GM19238 (cell line): ENCODE data around the gene DCTN2.

Experiments used
- DNase-seq: peaks from one replicate; pipeline ENCODE4 v3.0.0; 2011; ENCODE audit warnings: low spot score; ENCODE audit not compliant: insufficient read length

The DCTN2 gene

DNA sequence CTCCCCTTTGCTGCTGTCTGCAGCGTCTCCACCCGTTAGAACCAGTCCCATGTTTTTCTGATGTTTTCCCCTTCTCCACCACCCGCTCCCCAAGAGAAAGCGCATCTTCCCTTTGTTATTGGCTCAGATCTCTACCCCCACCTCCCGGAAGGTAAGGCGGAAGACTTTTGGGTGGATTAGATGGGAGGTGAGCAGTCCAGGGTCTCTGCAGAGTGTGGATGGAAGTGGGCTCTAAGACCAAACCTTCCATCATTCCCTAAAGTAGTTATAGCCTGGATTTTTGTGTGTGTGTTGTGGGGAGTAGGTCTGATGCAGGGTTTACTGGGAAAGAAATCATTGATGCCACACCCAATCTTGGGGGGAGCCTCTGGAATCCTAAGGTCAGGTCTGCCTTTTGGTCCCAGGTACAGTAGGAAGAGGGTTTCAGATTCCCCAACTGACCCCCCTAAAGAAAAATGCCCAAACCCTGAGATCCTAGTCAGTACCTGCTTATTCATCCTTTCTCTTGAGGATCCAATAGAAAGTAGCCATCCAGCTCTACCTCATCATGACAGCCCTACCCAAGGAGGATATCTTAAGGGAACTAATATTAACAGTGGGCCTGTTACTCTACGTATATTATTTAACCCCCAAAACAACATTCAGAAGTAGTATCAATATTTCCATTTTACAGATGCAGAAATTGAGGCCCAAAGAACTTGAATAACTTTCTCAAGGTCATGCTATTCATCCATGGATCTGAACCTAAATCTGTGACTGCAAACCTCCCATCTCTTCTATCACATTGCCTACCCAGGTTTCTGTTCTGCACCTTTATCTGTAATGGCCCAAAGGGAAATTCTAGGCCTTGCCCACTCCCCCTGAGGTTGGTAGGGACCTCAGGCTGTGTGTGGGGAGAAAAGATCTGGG lies 3.9 kb upstream of the DCTN2 start:
- DNase-seq: no peak

DNA sequence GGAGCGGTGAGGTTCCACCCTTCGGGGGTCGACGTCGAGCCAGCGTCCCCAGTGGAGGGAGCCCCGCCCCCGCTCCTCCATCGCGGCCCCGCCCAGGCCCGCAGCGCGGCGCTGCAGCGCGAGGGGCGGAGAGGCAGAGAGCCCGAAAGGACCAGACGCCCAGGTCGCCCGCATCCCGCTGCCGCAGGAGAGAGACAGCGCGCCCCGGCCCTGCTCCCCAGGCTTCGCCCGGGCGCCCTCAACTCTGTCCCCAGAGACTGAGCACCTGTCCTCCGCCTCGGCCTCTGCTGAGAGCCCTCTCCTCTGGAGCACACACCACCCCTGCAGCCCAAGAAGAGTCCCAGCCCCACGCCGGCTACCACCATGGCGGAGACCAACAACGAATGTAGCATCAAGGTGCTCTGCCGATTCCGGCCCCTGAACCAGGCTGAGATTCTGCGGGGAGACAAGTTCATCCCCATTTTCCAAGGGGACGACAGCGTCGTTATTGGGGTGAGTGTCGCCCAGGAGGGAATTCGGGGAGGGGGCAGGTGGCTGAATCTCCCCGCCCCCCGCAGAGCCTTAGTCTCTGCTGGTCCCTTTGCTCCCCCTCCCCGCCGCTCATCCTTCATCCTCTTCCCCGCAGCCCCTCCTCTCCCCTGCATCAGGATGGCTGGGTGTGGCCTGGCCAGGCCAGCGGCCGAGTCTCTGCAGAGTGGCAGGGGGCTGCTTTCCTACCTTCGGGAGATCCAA lies 3.1 kb upstream of the DCTN2 start, which contains the start of gene KIF5A:
Gene KIF5A (plus strand): TSS at position 136 of the 732 bp plus-strand sequence. CDS start 228 bp downstream, at position 364.
- peak; percentile 66 for DNase-seq

DNA sequence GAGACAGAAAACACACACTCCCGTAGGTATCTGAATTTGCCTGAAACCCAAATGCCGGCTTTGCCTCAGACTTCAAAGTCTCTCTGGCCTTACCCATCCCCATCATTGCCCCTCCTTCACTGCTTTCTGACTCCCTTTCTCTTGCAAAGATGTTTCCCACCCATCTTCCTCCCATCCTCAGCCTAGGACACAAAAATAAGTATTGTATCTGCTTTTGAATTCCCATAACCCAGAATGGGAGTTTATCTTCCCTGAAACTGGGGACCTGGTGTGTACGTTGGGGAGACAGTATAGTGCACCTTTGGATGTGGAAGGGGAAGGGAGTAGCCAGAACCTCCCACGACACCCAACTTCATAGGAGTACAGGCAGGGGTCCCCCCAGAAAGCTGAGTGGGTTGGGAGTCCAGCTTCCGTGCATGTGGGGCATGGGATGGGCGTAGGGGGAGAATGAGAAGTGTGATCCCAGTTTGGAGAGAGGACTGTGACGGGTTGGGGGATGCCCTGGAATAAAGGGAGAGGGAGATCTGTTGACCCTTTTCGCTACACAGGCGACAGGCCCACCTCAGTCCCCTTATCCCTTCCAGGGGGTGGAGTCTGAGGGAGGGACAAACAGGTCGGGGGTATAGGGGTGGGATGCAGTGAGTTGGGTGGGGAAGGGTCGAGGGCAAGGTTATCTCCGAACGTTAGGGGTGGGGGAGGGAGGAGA lies 2.4 kb upstream of the DCTN2 start:
- no peak for DNase-seq

DNA sequence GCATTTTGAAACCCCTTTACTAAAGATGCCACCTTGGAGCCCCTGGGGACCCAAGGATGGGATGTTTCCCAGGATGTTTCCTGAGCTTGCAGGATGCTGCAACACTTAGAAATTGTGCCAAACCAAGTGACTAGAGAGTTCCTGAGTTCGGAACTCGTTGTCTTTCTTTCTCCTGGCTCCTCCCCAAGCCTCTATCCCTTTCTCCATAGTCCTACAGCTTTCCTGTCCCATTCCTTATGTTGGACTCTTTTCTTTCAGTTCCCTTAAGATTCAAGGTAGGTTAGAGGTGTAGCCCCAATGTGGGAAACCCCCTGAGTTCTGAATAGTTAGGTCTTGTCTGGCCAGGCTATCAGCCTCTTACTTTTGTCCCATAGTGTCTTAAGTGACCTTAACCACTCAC lies 1.5 kb upstream of the DCTN2 start:
- no peak for DNase-seq

DNA sequence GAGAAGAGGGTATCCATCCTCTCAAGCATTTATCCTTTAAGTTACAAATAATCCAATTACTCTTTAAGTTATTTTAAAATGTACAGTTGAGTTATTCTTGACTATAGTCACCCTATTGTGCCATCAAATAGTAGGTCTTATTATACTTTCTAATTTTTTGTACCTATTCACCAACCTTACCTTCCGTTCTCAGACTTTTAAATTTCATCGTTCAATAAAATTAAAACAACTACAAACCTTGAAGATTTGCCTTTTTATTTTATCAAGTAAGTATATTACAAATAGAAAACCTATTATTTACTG lies 972 bp upstream of the DCTN2 start:
- no peak for DNase-seq

DNA sequence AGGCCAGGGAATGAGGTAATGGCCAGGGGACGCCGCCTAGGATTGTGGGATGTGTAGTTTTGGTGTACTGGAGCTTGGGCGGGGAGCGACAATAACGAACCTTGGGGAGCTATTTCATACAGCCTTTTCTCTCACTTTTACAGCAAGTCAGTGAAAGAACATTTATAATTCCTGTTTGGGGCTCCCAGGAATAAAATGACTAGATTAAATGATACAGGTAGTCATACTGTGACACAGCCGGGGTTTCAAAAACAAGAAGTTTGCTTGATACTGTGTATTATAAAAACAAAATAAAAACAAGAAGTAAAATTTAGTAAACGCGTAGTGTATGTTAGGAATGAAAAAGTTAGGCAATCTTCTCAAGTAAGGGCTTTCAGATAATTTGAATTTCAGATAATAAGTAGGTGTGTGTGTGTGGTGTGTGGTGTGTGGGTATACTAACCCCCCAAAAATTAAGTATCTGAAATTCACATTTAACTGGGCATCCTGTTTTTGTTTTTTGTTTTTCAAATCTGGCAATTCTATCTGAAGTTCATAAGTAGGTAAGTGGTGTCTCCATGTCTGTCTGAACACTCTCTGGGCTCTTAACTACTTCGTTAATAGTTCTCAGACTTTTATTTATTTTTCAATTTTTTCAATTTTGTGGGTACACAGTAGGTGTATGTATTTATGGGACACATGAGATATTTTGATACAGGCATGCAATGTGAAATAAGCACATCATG lies 458 bp upstream of the DCTN2 start:
- DNase-seq: no peak

DNA sequence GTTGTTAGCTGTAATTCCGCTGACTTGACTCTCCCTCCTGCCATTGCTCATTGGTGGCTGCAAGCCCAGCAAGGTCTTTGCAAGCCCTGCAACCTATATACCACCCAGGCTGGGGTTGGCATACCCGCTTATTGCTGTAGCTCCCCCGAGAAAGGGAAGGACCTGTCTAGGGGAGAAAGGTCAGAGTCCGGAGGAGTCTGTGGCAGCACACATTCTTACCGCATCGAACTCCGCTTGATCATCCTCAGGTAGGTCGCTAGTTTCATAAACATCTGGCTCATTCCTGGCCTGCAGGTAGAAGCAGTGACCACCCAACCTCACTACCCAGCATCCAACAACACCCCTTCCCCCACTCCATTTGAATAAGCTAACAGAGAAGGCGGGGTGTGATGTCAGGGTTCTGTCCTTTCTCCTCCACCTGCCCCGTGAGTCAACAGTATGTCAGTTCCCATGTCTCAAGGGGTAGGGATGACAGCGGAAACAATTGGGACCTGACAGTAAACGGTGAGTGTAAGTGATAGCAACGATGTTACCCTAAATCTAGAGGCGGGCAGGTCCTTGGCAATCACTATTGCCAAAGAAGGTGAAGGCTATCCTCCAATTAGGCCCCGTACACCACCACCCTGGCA lies 1.1 kb downstream of the DCTN2 start:
- no peak for DNase-seq

DNA sequence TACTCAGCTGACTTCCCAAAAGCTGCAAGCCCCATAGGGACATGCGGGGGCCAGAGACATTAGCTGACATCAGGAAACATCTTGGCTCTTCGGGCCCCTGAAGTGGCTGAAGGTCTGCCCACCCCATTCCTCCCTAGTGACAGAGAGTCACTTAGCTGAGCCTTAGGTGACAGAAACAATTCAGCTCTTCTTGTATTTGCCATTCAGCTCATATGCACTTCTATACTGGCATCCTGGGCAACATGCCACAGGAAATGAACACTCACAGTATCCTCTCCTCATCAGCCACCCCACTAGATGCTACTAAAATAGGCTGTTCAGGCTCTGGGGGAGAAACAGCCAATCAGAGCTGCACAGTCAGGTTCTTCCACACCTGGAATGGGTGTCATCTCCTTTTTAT lies 3.4 kb downstream of the DCTN2 start:
- no peak for DNase-seq

DNA sequence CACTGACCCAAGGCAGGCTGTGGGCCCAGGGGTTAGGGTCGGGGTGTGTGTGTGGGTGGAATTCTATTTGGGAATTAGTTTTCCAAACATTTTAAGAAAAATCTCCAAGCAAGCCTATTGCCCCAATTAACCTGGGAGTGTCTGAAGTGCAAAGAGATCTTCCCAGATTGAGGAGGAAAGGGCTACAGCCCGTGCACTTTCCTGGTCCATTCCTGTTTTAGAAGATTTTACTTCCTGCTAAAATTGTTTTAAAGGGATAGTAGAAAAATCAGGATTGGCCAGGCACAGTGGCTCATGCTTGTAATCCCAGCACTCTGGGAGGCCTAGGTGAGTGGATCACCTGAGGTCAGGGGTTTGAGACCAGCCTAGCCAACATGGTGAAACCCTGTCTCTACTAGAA lies 5.3 kb downstream of the DCTN2 start:
- DNase-seq: no peak

DNA sequence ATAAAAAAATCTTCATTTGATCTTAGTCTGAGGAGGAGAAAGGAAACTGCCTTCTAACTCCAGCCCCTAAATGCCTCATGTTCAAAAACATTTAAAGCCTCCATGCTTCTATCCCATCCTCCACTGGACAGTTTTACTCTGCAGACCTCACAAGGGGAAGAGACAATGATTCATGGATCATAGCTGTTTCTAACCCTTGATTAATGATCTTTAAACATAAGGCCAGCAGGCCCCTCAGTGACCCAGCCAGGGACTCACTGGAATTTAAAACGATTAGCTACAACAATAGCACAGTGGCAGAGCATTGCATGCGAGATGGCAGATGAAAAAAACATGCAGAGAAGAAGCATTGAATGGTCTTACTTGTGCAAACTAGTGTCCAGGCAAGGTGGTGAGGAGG lies 6.0 kb downstream of the DCTN2 start:
- no peak for DNase-seq

DNA sequence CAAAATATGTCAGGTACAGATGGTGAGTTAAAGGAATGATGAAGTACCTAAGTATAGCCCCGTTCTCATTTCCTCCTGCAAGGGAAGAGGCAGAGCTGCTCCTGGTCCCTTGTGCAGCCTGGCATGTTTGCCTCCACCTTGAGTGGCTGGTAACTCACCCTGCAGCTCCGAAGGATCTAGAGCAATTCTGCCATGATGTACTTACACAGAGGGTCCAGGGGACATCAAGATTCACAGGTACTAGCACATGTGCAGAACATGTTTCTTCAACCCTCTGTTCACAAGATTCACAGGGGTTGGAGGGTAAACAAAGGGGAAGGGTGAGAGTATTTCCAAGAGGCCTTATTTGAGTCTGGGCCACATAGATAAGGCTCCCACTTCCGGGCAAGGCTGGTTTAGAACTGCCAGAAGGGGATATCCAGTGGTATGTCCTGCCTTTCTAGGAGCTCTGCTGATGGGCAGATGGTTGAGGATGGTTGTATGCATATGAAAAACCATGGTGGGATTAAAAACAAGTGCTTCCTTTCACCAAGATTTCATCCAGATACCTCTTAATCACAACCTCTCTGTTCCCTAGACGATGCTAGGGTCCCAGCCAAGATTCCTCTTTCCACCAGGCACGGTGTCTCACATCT lies 7.7 kb downstream of the DCTN2 start:
- no peak for DNase-seq

DNA sequence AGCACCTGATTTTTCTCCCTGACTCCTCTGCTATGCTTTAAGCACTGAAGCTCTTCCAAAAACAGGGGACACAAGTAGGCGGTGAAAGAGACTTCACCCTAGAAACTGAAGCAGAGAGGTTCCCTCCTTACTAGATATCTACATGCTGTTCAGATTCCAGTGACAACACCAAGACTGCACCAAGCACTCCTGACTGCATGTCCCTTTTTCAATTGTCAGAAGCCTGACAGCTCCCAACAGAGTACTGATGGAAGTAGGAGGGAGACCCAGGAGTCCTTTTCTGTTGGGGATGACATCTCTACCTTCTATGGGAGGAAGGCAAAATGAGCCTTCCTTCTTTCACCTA lies 10.4 kb downstream of the DCTN2 start:
- DNase-seq: no peak

DNA sequence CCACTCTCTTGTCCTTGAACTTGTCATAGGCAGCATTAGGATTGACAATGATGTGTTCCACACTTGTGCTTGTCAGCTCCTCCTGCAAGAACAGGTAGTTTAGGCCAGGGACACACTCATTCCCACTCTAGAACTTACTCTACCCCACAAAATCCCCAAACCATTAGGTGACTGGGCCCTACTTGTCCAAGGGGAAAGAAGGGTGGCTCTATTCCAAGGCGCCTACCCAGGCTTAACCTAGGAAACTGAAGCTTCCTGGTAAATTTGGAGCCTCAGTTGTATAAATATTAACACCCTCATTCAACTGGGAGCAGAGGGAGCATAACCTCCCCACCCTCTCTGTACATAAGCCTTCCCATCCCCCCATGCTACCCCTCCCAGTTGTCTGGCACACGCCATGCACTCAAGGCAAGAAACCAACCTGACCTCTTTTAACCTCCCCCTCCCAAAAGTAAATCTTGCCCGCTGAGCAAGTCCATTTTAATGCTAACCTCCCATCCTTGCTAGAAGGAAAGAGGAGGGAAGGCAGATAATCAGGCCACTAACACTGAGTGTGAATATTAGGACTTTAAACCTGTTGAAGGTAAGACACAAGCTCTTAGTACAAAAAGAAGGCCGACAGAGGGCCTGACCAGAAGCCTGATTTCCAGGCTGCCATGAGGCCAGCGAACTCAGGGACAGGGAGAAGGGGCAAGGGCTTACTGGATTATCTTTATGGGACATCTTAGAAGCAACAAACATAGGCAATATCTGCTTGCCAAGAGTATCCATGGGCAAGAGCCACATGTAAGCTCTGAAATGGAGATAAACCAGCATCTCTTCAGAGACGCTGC lies 11.0 kb downstream of the DCTN2 start:
- no peak for DNase-seq

DNA sequence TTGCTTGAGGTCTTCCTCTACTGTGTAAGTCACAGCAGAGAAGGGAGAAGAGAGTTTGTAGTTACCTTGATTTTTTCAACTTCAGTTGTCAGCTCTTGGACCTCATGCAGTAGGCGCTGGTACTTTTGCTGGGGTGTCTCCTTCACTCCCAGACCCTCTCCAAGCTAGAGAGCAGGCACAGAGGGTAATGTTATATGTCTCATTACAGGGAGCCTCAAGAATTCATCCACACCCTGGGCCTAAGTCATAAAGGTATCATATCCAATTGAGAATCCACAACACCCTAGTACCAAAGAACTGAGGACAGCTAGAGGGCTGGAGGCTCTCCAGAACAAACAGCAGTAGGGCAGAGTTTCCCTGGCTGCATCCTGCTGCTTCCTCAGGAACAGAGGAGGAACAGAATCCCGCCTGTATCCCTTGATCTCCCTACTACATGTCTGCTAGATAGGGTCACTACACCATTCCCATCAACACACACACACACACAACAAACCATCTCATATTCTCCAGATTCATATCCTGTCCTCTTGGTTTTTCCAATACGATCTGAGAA lies 11.9 kb downstream of the DCTN2 start:
- DNase-seq: no peak

DNA sequence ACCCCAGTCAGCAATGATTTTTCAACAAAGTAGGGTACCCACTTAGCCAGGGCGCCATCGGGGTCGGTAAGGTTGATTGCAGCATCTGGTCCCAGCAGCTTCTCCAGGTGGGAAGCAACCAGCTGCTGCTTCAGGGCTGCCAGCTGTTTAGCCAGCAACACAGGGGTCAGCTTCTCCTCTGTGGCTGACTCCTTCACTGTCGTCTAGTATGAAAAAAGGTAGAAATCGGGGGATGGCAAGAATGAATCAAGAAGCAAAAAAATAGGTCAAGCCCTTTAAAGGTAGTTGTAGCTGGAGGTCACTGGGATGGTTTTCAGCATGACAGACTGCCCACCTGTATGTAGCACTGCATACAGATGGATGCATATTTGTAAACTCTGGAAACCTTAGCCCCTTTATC lies 12.7 kb downstream of the DCTN2 start:
- DNase-seq: no peak

DNA sequence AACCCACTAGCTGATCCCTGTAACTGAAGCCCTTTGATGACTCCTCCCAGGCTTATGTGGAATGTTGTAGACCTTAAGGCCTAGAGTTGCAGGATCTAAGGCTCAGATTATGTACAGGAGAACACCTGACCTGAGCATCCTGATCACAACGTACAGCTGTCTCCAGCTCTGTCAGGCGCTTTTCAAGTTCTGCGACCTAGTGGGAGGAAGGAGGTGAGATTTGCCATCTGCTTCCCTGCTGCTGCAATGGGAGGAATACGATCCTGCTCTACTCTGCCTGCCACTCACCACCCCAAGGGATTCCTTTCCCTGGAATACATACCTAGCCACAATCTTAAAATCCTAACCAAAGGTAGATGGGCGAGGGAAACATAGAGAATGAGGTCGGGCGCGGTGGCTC lies 13.9 kb downstream of the DCTN2 start:
- no peak for DNase-seq

DNA sequence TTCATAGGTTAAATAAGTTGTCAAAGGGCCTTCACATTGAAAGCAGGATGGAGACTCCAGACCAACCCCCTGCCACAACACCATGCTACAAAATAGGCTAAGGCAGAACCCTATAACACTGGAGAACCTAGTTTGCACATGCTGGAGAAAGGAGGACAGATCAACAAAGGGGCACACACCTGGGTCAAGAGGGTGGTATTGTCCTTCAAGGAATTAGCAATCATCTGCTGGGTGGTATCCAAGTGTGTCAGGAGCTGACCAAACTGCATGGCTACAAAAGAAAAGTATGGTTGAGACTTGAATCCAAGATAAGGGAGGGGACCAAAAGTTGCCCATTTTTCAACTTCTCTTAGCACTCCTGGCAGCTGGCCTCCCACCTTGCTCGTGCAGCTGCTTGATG lies 15.2 kb downstream of the DCTN2 start:
- DNase-seq: no peak

DNA sequence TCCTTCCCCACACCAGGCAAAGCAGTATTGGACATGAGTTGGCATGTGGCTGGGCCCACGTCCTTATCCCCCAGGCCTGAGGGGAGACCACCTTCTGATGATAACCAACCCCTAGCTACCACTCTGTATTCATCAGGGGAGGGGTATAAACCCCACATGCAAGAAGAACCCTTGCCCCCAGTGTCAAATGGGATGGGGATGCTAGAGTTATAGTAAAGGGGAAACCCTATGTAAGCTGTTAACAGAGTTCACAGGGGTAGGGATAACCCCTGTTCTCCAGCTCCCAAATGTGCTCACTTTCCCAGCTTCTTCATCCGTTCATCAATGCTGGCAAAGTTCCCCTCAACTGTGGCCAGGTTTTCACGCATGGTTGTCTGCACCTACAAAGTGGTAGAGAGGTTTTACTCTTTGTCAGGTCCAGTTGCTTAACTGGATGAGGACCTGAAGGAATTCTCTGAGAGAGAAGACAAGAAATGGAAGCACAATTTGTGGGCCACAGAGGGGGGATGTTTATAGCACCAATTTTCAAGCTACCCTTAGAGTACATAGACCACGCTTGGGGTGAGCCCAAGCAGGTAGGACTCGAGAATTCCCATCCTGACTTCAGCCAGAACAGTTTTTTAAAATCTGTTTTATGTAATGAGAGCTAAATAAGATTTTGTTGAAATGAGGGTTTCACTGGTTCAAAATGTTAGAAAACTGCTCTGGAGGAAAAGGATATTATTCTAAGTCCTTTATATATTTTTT lies 16.4 kb downstream of the DCTN2 start:
- no peak for DNase-seq

DNA sequence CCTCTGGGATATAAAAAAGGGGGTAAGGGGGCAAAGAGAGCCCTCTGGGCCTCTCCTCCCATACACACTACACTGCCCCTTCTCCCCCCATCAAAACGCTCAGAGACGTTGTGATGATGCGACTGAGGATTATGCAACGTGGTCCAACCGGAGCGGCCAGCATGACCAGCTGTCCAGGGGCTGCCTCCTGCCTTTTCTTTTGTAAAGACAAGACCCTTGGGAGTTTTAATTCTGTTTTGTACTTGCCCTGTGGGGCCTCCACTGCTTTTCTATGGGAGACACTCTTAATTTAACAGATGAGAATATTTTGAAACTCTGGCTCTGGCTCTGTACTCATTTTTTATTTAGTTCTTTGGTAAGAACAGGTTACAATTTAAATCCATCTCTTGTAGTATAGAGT lies 17.2 kb downstream of the DCTN2 start:
- DNase-seq: no peak
